CD4-positive, CD25-positive, alpha-beta regulatory T cell (primary cell): Measurements from ENCODE around the gene CLK3. TPM values are rescaled to one million over a fixed set of nuclear protein-coding genes. Genes with fewer than 3 reads are reported as not detected.
"Not testable (repeated sequence)": the region's sequence is repeated elsewhere in the genome, so short reads cannot be mapped to it uniquely, and the experiment has no call there.

Source experiments
- ATAC-seq, 2 donors: fragments of 150-1000 bp; cut with Tn5 transposase; one replicate each; pipeline ENCODE4 v1.10.0; 2021; ENCODE audit warnings: low read depth in 2 of 2, moderate number of reproducible peaks in 2 of 2, moderate library complexity in 1 of 2
- DNase-seq, 3 donors: peaks; one replicate each; pipeline versions ENCODE4 v3.0.0 to v3.0.0-alpha.2; 2012 to 2022; ENCODE audit warnings: mixed read lengths in 1 of 3
- H3K27ac ChIP-seq: one replicate; pipeline ENCODE4 v1.7.0; 2013; ENCODE audit warnings: mild to moderate bottlenecking, low read length; ENCODE audit not compliant: insufficient read depth, poor library complexity, severe bottlenecking
- H3K27me3 ChIP-seq: one replicate; pipeline ENCODE4 v1.7.0; 2013; ENCODE audit warnings: low read length; ENCODE audit not compliant: control insufficient read depth, insufficient read depth
- H3K36me3 ChIP-seq: one replicate; pipeline ENCODE4 v1.7.0; 2013; ENCODE audit warnings: mild to moderate bottlenecking, low read length, moderate library complexity; ENCODE audit not compliant: control insufficient read depth, insufficient read depth
- H3K4me1 ChIP-seq: 2 replicates; pipeline ENCODE4 v1.7.0; 2013; ENCODE audit warnings: mild to moderate bottlenecking, low read length; ENCODE audit not compliant: insufficient read depth, control insufficient read depth, poor library complexity, severe bottlenecking
- H3K4me3 ChIP-seq: one replicate; pipeline ENCODE4 v1.7.0; 2013; ENCODE audit warnings: low read depth, mild to moderate bottlenecking, low read length, moderate library complexity
- H3K9me3 ChIP-seq, 2 experiments: 1 replicate in 1 of 2; 2 replicates in 1 of 2; pipeline ENCODE4 v1.7.0; 2013; ENCODE audit warnings: low read length in 2 of 2, mild to moderate bottlenecking in 1 of 2, moderate library complexity in 1 of 2; ENCODE audit not compliant: control insufficient read depth in 2 of 2
- H3K27ac Mint-ChIP-seq, 3 donors: one replicate each; pipeline ENCODE4 v1.8.0; 2020 to 2022; ENCODE audit warnings: mild to moderate bottlenecking in 3 of 3, mixed read lengths in 3 of 3, moderate library complexity in 2 of 3
- H3K27me3 Mint-ChIP-seq: one replicate; pipeline ENCODE4 v1.8.0; 2022; ENCODE audit warnings: mild to moderate bottlenecking, mixed read lengths
- H3K36me3 Mint-ChIP-seq: one replicate; pipeline ENCODE4 v1.8.0; 2020; ENCODE audit warnings: mixed read lengths
- H3K4me1 Mint-ChIP-seq, 4 donors: one replicate each; pipeline ENCODE4 v1.8.0; 2020 to 2022; ENCODE audit warnings: mixed read lengths in 4 of 4, mild to moderate bottlenecking in 1 of 4
- H3K4me3 Mint-ChIP-seq, 4 donors: one replicate each; pipeline ENCODE4 v1.8.0; 2020 to 2022; ENCODE audit warnings: mild to moderate bottlenecking in 4 of 4, mixed read lengths in 4 of 4, moderate library complexity in 3 of 4
- H3K9me3 Mint-ChIP-seq, 7 donors: one replicate each; pipeline ENCODE4 v1.8.0; 2020 to 2022; ENCODE audit warnings: mixed read lengths in 7 of 7, mild to moderate bottlenecking in 3 of 7, moderate library complexity in 2 of 7
- polyA plus RNA-seq, 4 donors: library from polyadenylated mRNA; unstranded; fragments of 300-500 nt; fragmentation: Illumina TruSeq; gene quantifications; one replicate each; pipeline ENCODE4 v1.2.3, GENCODE V29; 2021
- total RNA-seq: library from RNA; stranded (reverse); gene quantifications from one replicate; pipeline ENCODE4 v1.2.3, GENCODE V29; 2022

The CLK3 gene
- total and polyA plus RNA-seq, 5 donors from 2014 or later: 58.4 to 289 (median 75.4) TPM

GRCh38 chr15:74625693-74626092, 10.1 kb downstream of the CLK3 start:
- H3K9me3 ChIP-seq: no peaks in the 10 kb centered on the region
- peak overlapping the region in 2 of 3 donors; percentile 82 to 84 for H3K27ac Mint-ChIP-seq

GRCh38 chr15:74626336-74626735, 10.7 kb downstream of the CLK3 start:
- H3K27me3 ChIP-seq: no peaks in the 10 kb centered on the region
- H3K36me3 Mint-ChIP-seq: peaks cover 48% of the 10 kb centered on the region
- no peak for ATAC-seq

More at GRCh38 chr15:74625693-74626092, 10.1 kb downstream of the CLK3 start:
- ATAC-seq (no peak), DNase-seq (no peak)
- peaks cover 99% of the 10 kb centered on the region for H3K36me3 ChIP-seq
- H3K27ac ChIP-seq: no peak overlapping the region
- H3K4me3 Mint-ChIP-seq: no peak overlapping the region
- no peaks in the 10 kb centered on the region for H3K9me3 Mint-ChIP-seq
- H3K27me3 Mint-ChIP-seq: no peaks in the 10 kb centered on the region
- peaks cover 22% of the 10 kb centered on the region for H3K4me1 ChIP-seq
- peaks cover 5 to 59% (median 17%) of the 10 kb centered on the region in 4 donors for H3K4me1 Mint-ChIP-seq
- peaks cover 54% of the 10 kb centered on the region for H3K36me3 Mint-ChIP-seq
- H3K27me3 ChIP-seq: no peaks in the 10 kb centered on the region
- no peak overlapping the region for H3K4me3 ChIP-seq

DNA sequence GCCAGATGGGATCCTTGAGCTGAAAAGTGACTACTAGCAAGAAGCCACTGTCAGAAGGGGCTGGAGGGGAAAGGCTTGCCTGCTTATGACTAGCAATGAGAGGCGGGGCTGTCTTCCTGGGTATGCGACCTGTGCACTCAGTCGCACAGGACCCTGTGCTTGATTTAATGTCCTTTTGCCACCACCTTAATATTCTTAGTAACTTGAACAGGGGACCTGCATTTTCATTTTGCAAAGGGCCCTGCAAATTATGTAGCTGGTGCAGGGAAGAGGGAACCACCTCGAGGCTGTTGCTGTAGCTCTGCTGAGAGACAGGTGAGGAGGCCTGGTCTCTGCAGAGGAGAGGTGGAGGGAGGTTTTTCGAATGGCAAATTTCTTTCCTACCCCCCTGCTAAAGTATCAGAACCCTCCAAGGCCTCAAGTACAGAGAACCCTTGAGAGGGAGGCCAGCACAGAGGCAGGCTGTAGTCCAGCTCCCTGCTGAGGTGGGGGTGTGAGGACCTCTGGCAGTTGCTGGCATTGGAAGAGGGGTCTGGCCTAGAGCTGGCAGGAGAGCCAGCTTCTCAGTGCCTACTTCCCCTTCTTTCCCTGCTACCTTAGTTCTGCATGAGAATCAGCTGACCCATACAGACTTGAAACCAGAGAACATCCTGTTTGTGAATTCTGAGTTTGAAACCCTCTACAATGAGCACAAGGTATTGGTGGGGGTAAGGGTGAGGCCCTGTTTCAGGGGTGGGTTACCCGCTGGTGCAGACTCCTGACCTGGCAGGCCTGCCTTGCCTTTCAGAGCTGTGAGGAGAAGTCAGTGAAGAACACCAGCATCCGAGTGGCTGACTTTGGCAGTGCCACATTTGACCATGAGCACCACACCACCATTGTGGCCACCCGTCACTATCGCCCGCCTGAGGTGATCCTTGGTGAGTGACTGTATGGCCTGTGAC, 11.4 kb downstream of the CLK3 start:
- peak overlapping the region; percentile 78 to 95 (median 89) for H3K27ac Mint-ChIP-seq
- H3K36me3 Mint-ChIP-seq: peaks cover 47% of the 10 kb centered on the region
- DNase-seq: peak in 2 of 3 donors; percentile 28 to 84
- Histone ChIP-seq H3K4me3 (peak overlapping the region; percentile 11), H3K27ac (peak overlapping the region; percentile 41), H3K4me1 (peaks cover 16% of the 10 kb centered on the region), H3K9me3 (no peaks in the 10 kb centered on the region), H3K36me3 (peaks cover 92% of the 10 kb centered on the region), H3K27me3 (no peaks in the 10 kb centered on the region)
- peak; percentile 53 to 77 for ATAC-seq
- H3K9me3 Mint-ChIP-seq: no peaks in the 10 kb centered on the region
- H3K4me1 Mint-ChIP-seq: peaks cover 0 to 56% (median 10%) of the 10 kb centered on the region in 4 donors
- H3K4me3 Mint-ChIP-seq: peak overlapping the region in 3 of 4 donors; percentile 43 to 74 (median 67)
- H3K27me3 Mint-ChIP-seq: no peaks in the 10 kb centered on the region

More at GRCh38 chr15:74626336-74626735, 10.7 kb downstream of the CLK3 start:
- Histone ChIP-seq H3K4me1 (peaks cover 16% of the 10 kb centered on the region), H3K27ac (no peak overlapping the region), H3K9me3 (no peaks in the 10 kb centered on the region), H3K4me3 (no peak overlapping the region), H3K36me3 (peaks cover 99% of the 10 kb centered on the region)
- H3K27ac Mint-ChIP-seq: peak overlapping the region; percentile 55 to 78 (median 60)
- no peaks in the 10 kb centered on the region for H3K27me3 Mint-ChIP-seq
- peaks cover 0 to 53% (median 12%) of the 10 kb centered on the region in 4 donors for H3K4me1 Mint-ChIP-seq
- H3K9me3 Mint-ChIP-seq: no peaks in the 10 kb centered on the region
- peak overlapping the region in 1 of 4 donors; percentile 15 for H3K4me3 Mint-ChIP-seq
- no peak for DNase-seq

DNA sequence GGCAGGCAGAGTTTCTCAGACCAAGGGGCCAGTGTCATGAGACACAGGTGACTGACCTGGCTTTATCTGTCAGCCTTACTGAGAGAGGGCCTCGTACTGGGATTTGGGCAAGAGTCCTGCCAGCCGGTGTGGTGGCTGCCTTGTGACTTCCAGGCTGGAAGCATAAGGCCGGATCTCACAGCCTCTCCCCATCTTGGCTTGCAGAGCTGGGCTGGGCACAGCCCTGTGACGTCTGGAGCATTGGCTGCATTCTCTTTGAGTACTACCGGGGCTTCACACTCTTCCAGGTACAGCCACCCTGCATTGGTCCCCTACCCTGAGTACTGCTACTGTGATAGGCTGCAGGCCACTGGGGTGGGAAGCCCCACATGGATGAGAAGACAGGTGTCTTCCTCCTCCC, 12.1 kb downstream of the CLK3 start:
- H3K4me3 Mint-ChIP-seq: peak overlapping the region in 2 of 4 donors; percentile 67 to 74
- H3K27me3 Mint-ChIP-seq: no peaks in the 10 kb centered on the region
- Histone ChIP-seq H3K36me3 (peaks cover 90% of the 10 kb centered on the region), H3K27ac (no peak overlapping the region), H3K27me3 (no peaks in the 10 kb centered on the region), H3K4me3 (no peak overlapping the region), H3K4me1 (peaks cover 16% of the 10 kb centered on the region), H3K9me3 (no peaks in the 10 kb centered on the region)
- ATAC-seq: no peak
- H3K36me3 Mint-ChIP-seq: peaks cover 44% of the 10 kb centered on the region
- no peak for DNase-seq
- peaks cover 0 to 52% (median 10%) of the 10 kb centered on the region in 4 donors for H3K4me1 Mint-ChIP-seq
- no peaks in the 10 kb centered on the region for H3K9me3 Mint-ChIP-seq
- peak overlapping the region; percentile 78 to 95 (median 89) for H3K27ac Mint-ChIP-seq

DNA sequence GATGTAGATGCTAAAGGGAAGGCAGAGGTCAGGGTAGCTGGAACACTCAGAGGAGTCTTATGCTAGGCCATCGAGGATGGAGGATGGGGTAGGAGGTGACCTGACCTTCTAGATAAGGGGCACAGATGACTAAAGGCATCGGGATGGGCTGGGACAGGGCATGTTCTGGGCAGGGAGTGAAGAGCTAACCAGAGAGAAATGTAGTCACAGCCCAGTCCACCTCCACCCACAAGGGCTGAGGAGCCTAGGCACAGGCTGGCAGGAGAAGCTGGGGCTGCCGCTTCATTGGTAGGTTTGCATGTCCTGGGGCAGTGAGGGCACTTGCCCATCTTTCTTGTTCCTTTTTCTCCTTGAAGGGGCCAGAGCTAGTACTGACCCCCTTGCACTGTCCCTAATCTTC, 12.6 kb downstream of the CLK3 start:
- Mint-ChIP-seq H3K27me3 (no peaks in the 10 kb centered on the region), H3K27ac (peak overlapping the region; percentile 39 to 78 (median 73)), H3K9me3 (no peaks in the 10 kb centered on the region), H3K4me3 (no peak overlapping the region), H3K36me3 (peaks cover 41% of the 10 kb centered on the region), H3K4me1 (peaks cover 0 to 52% (median 10%) of the 10 kb centered on the region in 4 donors)
- Histone ChIP-seq H3K4me3 (no peak overlapping the region), H3K27me3 (no peaks in the 10 kb centered on the region), H3K9me3 (no peaks in the 10 kb centered on the region), H3K4me1 (peaks cover 16% of the 10 kb centered on the region), H3K27ac (no peak overlapping the region), H3K36me3 (peaks cover 90% of the 10 kb centered on the region)
- DNase-seq: no peak
- no peak for ATAC-seq

DNA sequence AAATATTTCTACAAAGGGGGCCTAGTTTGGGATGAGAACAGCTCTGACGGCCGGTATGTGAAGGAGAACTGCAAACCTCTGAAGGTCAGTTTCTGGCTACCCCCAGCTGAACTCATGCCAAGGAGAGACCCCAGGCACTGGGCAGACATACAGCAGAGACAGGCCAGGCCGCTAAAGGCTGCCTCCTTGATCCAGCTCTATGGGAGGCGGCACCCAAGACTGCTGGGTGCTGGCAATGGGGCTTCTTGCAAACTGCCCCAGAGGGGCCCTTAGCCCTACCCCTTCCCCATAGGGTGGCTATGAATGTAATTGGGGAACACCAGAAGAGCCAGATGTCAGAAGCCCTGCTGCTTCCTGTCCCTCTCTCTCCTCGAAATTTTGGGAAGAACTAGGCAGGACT, 13.3 kb downstream of the CLK3 start:
- Mint-ChIP-seq H3K4me3 (peak overlapping the region in 1 of 4 donors; percentile 65), H3K9me3 (no peaks in the 10 kb centered on the region), H3K4me1 (peaks cover 0 to 48% (median 10%) of the 10 kb centered on the region in 4 donors), H3K36me3 (peaks cover 41% of the 10 kb centered on the region), H3K27me3 (no peaks in the 10 kb centered on the region), H3K27ac (peak overlapping the region in 2 of 3 donors; percentile 58 to 82)
- H3K36me3 ChIP-seq: peaks cover 89% of the 10 kb centered on the region
- no peak for ATAC-seq
- H3K4me3 ChIP-seq: no peak overlapping the region
- H3K27me3 ChIP-seq: no peaks in the 10 kb centered on the region
- no peaks in the 10 kb centered on the region for H3K9me3 ChIP-seq
- no peak overlapping the region for H3K27ac ChIP-seq
- DNase-seq: no peak
- peaks cover 16% of the 10 kb centered on the region for H3K4me1 ChIP-seq

DNA sequence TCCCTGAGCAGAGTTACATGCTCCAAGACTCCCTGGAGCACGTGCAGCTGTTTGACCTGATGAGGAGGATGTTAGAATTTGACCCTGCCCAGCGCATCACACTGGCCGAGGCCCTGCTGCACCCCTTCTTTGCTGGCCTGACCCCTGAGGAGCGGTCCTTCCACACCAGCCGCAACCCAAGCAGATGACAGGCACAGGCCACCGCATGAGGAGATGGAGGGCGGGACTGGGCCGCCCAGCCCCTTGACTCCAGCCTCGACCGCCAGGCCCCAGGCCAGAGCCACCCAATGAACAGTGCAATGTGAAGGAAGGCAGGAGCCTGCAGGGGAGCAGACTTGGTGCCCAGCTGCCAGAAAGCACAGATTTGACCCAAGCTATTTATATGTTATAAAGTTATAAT, 14.1 kb downstream of the CLK3 start:
- not testable (repeated sequence) for DNase-seq, H3K9me3 Mint-ChIP-seq, H3K27ac ChIP-seq, ATAC-seq, H3K27me3 ChIP-seq, H3K9me3 ChIP-seq, H3K27me3 Mint-ChIP-seq, H3K4me3 ChIP-seq, H3K4me3 Mint-ChIP-seq, H3K27ac Mint-ChIP-seq
- H3K4me1 ChIP-seq: peaks cover 16% of the 10 kb centered on the region
- peaks cover 41% of the 10 kb centered on the region for H3K36me3 Mint-ChIP-seq
- H3K4me1 Mint-ChIP-seq: peaks cover 0 to 41% (median 9%) of the 10 kb centered on the region in 4 donors
- H3K36me3 ChIP-seq: peaks cover 87% of the 10 kb centered on the region
